ENCODE data around the gene ADAMTSL4.
"Not testable (repeated sequence)": the region's sequence is repeated elsewhere in the genome, so short reads cannot be mapped to it uniquely, and the experiment has no call there.

The ADAMTSL4 gene

GRCh38 chr1:150598346-150598745, 49.1 kb downstream of the ADAMTSL4 start:
- not testable (repeated sequence) for DNase-seq

GRCh38 chr1:150601540-150601939, 52.3 kb downstream of the ADAMTSL4 start:
- no peak for DNase-seq

- not testable (repeated sequence) for DNase-seq
Measured at GRCh38 chr1:150602372-150602771, 53.2 kb downstream of the ADAMTSL4 start.

GRCh38 chr1:150603711-150604110, 54.5 kb downstream of the ADAMTSL4 start:
- no peak for DNase-seq

- no peak for DNase-seq
Measured at GRCh38 chr1:150604226-150604588, 55.0 kb downstream of the ADAMTSL4 start.

- not testable (repeated sequence) for DNase-seq
Measured at GRCh38 chr1:150605451-150605731, 56.2 kb downstream of the ADAMTSL4 start.

- no peak for DNase-seq
Measured at GRCh38 chr1:150606463-150607142, 57.4 kb downstream of the ADAMTSL4 start.

- no peak for DNase-seq
Measured at GRCh38 chr1:150609732-150610131, 60.5 kb downstream of the ADAMTSL4 start.
